ENCODE data around the gene IL31.

IL31 gene

GRCh38 chr12:122150127-122150681 is 23.8 kb downstream of the IL31 start:
- Mint-ChIP-seq H3K9me3 (no peaks in the 10 kb centered on the region), H3K27me3 (ENCODE audit: low read depth) (no peaks in the 10 kb centered on the region), H3K36me3 (ENCODE audit: low read depth) (no peaks in the 10 kb centered on the region), H3K27ac (no peak overlapping the region), H3K4me1 (ENCODE audit: low read depth) (no peaks in the 10 kb centered on the region), H3K4me3 (no peak overlapping the region)

DNA sequence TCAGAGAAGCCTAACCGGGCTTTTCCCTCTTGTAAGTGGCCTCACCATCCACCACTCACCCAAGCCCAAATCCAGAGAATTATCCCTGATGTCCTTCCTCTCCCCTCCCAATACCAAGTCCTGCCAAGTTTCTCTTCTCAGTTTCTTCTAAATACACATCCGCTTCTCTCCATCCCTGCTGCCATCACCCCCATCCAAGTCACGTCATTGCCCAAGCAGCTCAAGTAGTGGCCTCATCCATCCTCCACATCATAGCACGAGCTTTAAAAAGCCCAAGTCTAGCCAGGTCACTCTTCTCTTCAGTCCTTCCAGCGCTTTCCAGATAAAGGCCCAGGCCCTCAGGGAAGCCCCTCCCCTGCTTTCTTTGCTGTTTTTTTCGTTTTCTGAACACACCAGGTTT is 25.4 kb downstream of the IL31 start:
- Mint-ChIP-seq H3K4me3 (no peak overlapping the region), H3K36me3 (ENCODE audit: low read depth) (peaks cover 1% of the 10 kb centered on the region), H3K4me1 (ENCODE audit: low read depth) (no peaks in the 10 kb centered on the region), H3K27ac (no peak overlapping the region), H3K9me3 (no peaks in the 10 kb centered on the region), H3K27me3 (ENCODE audit: low read depth) (no peaks in the 10 kb centered on the region)

DNA sequence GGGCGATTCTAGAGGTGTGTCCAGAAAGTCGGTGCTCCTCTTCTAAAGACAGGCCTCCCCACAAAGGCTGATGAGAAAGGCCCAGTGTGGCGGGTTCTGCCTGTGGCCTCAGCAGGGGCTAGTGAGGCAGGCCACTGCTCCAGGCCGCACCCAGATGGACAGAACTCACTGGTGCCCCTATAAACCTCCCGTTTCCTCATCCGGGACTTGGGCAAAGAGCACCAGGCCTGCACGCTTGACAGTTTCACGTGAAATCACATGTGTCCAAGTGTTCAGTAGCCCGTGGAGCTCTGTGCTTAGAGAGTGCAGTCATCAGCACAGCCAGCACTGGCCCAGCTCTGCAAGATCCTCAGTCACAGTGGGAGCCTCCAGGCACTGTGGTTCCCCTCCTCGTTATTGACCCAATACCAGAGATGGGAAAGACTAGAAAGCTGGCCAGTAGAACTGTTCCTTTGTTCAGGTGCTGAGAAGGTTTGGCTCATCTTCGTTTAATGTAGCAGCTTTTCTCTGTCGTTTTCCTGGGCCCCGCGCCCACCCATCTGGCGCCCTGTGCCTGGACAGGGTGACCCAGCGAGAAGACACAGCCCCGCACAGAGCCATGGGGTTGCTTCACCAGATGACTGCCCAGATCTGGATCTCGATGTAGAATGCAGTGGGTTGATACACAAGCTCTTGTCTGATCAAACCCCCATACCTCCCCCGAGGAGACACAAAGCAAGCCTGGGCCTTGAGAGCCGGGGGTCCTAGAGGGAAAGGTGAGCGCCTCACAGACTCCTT is 26.3 kb downstream of the IL31 start:
- Mint-ChIP-seq H3K27me3 (ENCODE audit: low read depth) (no peaks in the 10 kb centered on the region), H3K9me3 (no peaks in the 10 kb centered on the region), H3K4me1 (ENCODE audit: low read depth) (no peaks in the 10 kb centered on the region), H3K36me3 (ENCODE audit: low read depth) (peaks cover 2% of the 10 kb centered on the region), H3K27ac (no peak overlapping the region), H3K4me3 (no peak overlapping the region)

DNA sequence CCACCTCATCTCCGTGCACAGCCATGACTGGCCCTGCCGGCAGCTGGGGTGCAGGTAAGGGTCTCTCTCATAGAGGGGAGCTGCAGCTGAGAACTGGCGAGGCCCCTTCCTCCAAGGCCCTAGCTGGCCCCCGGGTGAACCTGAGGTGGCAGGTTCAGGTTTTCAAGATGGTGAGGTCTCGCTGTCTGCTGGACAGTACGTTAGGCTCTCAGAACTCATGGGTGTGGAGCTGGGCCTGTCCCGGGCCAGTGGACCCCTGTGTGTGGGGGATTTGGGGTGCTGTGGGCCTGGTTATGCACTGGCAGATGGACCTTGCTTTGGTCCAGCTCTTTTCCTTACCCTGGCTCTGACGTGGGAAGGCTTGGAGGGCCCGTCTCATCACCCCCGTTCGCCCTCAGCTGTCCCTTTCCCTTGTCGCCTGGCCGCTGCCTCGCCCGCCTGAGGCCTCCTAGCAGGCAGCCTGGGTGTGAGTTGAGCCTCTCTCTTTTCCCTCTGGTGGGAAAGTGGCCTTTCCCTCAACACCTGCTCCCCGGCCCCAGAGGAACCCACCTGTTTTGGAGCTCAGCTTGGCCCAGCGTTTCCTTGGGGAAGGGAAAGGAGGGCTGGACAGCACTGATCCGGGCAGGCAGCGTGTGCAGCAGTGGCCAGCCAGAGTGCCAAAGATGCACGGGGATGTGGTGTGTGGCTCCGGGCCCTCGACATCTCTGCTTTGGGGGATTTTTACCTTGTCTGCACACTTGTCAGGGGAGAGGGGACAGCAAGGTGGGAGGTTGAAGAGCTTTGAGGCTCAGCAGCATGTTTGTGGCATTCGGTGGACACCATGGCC is 28.3 kb downstream of the IL31 start:
- H3K4me1 Mint-ChIP-seq (ENCODE audit: low read depth), result no peaks in the 10 kb centered on the region
- H3K36me3 Mint-ChIP-seq (ENCODE audit: low read depth), result peaks cover 4% of the 10 kb centered on the region
- no peaks in the 10 kb centered on the region for H3K27me3 Mint-ChIP-seq (ENCODE audit: low read depth)
- H3K9me3 Mint-ChIP-seq, result no peaks in the 10 kb centered on the region
- no peak overlapping the region for H3K27ac Mint-ChIP-seq
- H3K4me3 Mint-ChIP-seq, result no peak overlapping the region

DNA sequence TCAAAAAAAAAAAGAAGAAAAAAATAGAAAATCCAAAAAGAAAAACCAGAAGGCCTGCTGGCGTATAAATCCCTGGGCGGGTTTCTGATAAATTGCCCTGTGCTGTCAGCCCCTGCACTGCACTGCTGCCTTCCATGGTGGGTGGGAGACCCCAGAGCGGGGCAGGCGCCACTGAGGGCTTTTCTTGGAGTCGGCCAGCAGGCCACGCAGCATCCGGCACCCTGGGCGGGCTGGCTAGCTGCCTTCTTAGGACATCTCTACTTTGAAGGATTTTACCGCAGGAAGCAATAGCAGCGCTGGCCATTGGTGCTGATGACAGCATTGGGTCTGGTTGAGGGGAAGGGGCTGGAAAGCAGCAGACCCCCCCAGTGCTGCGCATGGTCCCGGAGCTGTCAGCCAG is 29.1 kb downstream of the IL31 start:
- H3K36me3 Mint-ChIP-seq (ENCODE audit: low read depth), result peaks cover 4% of the 10 kb centered on the region
- no peaks in the 10 kb centered on the region for H3K27me3 Mint-ChIP-seq (ENCODE audit: low read depth)
- H3K9me3 Mint-ChIP-seq, result no peaks in the 10 kb centered on the region
- no peak overlapping the region for H3K4me3 Mint-ChIP-seq
- no peak overlapping the region for H3K27ac Mint-ChIP-seq
- H3K4me1 Mint-ChIP-seq (ENCODE audit: low read depth), result no peaks in the 10 kb centered on the region

DNA sequence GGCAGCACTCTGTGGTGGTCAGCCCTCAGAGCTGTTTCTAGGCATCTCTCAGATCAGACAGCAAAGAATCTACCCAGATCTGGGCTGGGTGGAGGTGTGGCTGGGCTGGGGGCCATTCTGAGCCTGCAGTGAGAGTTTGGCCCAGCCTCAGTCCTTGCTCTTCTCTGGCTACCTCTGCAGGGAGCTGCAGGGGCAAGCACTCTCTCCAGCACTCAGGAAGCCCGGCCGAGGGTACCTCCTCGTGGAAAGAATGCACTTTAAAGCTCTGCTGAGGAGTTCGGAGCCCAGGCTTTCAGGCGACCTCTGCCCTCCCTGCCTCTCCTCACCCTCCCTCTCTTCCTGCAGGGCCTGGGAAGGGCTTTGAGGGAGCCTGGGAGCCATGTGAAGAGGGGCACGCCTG is 31.2 kb downstream of the IL31 start:
- Mint-ChIP-seq H3K9me3 (no peaks in the 10 kb centered on the region), H3K4me3 (no peak overlapping the region), H3K27me3 (ENCODE audit: low read depth) (no peaks in the 10 kb centered on the region), H3K4me1 (ENCODE audit: low read depth) (no peaks in the 10 kb centered on the region), H3K36me3 (ENCODE audit: low read depth) (peaks cover 6% of the 10 kb centered on the region), H3K27ac (no peak overlapping the region)

DNA sequence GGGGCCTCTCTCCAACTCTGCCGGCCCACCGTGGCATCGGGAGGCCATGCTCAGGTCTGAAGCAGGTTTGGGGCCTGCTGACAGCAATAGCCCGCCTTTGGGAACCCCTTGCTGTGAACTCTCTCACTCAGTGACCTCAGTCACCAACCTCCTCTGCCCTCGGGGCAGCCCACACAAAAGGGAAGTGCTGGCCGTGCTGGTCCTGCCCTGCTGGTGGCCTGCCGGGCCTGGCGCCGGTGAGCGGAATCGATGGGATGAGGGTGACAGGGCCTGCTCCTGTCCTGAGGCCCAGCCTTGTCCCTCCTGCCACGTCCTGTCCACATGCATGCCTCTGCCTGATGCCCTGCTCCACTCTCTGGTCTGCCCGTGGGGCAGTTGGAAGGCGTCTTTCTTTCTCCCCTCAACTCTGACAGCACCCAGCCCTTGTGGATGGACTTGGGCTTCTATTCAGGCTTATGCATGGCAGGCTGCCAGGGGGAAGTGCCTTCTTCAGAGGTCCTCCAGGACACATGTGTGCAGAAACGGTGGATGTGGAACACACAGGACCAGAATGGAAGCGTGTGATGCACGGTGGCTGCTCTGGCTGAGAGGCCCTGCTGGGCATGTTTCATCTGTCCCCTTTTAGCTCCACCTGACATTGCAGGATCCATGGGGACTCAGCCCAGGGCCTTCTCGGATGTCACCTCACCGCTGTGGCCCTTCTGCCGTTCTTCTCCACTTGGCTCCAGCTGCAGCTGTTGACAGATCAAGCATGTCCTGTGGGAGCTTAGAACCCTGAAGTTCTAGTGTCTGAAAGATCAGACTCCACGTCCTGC is 31.9 kb downstream of the IL31 start:
- H3K4me3 Mint-ChIP-seq, result no peak overlapping the region
- H3K36me3 Mint-ChIP-seq (ENCODE audit: low read depth), result peaks cover 6% of the 10 kb centered on the region
- H3K9me3 Mint-ChIP-seq, result no peaks in the 10 kb centered on the region

DNA sequence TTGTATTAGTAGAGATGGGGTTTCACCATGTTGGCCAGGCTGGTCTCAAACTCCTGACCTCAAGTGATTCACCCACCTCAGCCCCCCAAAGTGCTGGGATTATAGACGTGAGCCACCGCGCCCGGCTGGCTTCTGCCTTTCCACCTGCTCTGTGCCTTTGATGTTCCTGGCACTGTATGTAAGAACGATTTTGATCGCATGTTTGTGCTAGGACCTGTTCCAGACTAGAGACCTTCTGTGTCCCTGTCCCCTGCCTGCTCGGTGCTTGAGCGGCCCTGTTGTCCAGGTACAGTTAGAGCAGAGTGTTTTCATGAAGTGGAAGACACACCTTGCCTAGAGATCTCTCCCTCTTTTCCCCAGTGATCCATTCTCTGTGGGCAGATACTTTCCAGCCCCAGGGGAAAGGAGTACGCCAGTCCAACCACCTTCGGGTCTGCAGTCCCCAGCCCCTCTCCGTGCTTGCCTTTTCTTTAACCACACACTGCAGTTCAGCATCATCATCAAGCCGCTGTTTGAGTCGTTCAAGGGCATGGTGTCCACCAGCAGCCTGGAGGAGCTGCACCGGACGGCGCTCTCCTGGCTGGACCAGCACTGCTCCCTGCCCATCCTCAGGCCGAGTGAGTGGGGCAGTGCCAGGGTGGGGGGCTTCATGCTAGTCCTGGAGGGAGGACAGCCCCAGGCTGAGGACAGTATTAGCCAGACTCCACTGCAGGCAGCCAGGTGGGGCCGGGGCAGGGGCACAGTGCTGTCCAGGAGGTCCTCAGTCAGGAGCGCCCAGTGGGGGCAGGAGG is 33.4 kb downstream of the IL31 start:
- Mint-ChIP-seq H3K36me3 (ENCODE audit: low read depth) (peaks cover 8% of the 10 kb centered on the region), H3K4me3 (no peak overlapping the region), H3K27ac (no peak overlapping the region), H3K9me3 (no peaks in the 10 kb centered on the region), H3K4me1 (ENCODE audit: low read depth) (no peaks in the 10 kb centered on the region), H3K27me3 (ENCODE audit: low read depth) (no peaks in the 10 kb centered on the region)

More for the DNA sequence above, 31.9 kb downstream of the IL31 start:
- Mint-ChIP-seq H3K27me3 (ENCODE audit: low read depth) (no peaks in the 10 kb centered on the region), H3K4me1 (ENCODE audit: low read depth) (no peaks in the 10 kb centered on the region), H3K27ac (no peak overlapping the region)

DNA sequence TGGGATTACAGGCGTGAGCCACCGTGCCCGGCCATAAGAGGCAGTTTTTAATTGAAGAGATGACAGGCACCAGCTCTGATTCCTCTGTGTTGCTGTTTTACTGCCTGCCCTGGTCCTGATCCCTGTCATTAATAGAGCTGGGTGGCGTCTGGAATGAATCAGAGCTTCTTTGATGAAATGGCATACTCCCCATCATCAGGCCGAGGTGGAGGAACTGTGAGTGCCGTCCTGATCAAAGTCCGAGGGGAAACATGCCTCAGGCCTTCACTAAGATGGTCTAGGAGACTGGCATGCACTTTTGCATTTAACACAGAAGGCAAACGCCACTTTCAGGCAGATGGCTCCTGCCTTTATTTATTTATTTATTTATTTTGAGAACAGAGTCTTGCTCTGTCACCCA is 34.1 kb downstream of the IL31 start:
- H3K4me3 Mint-ChIP-seq, result no peak overlapping the region
- peaks cover 8% of the 10 kb centered on the region for H3K36me3 Mint-ChIP-seq (ENCODE audit: low read depth)

GRCh38 chr12:122139266-122139665 is 34.8 kb downstream of the IL31 start:
- peaks cover 8% of the 10 kb centered on the region for H3K36me3 Mint-ChIP-seq (ENCODE audit: low read depth)
- H3K9me3 Mint-ChIP-seq, result no peaks in the 10 kb centered on the region
- H3K4me1 Mint-ChIP-seq (ENCODE audit: low read depth), result no peaks in the 10 kb centered on the region
- no peak overlapping the region for H3K4me3 Mint-ChIP-seq
- H3K27me3 Mint-ChIP-seq (ENCODE audit: low read depth), result no peaks in the 10 kb centered on the region
- no peak overlapping the region for H3K27ac Mint-ChIP-seq

More for the DNA sequence above, 34.1 kb downstream of the IL31 start:
- no peaks in the 10 kb centered on the region for H3K4me1 Mint-ChIP-seq (ENCODE audit: low read depth)
- no peaks in the 10 kb centered on the region for H3K9me3 Mint-ChIP-seq
- H3K27me3 Mint-ChIP-seq (ENCODE audit: low read depth), result no peaks in the 10 kb centered on the region
- H3K27ac Mint-ChIP-seq, result no peak overlapping the region

DNA sequence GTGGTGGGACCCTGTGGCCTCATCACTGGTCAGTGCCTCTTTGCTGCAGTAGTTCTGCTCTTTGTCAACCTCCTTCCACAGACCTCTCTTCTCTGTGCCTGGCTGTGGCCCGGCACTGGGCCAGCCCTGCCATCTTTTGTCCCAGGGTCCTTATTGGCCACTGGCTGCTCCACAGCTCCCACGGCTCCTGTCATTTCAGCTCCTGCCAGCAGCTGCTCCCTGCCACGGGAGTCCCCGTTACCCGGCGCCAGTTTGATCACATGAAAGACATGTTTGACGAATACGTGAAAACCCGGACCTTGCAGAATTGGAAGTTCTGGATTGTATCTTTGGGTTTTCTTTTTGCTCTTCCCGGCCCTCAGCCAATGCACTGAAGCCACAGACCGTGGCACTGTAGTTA is 35.4 kb downstream of the IL31 start:
- Mint-ChIP-seq H3K27ac (no peak overlapping the region), H3K36me3 (ENCODE audit: low read depth) (peaks cover 11% of the 10 kb centered on the region)

DNA sequence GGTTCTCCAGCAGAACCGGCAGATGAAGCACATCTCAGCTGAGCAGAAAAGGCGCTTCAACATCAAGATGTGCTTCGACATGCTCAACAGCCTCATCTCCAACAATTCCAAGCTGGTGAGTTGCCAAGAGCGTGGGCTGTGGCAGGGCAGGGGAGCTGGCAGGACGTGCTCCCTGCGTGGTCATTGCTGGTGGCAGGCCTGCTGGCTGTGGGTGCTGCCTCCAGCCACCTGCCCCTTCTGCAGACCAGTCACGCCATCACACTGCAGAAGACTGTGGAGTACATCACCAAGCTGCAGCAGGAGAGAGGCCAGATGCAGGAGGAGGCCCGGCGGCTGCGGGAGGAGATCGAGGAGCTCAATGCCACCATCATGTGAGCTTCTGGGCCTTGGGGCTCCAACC is 35.8 kb downstream of the IL31 start:
- Mint-ChIP-seq H3K27ac (no peak overlapping the region), H3K27me3 (ENCODE audit: low read depth) (no peaks in the 10 kb centered on the region), H3K4me3 (no peak overlapping the region), H3K9me3 (no peaks in the 10 kb centered on the region), H3K4me1 (ENCODE audit: low read depth) (no peaks in the 10 kb centered on the region), H3K36me3 (ENCODE audit: low read depth) (peaks cover 10% of the 10 kb centered on the region)

More for the DNA sequence above, 35.4 kb downstream of the IL31 start:
- Mint-ChIP-seq H3K27me3 (ENCODE audit: low read depth) (no peaks in the 10 kb centered on the region), H3K9me3 (no peaks in the 10 kb centered on the region), H3K4me1 (ENCODE audit: low read depth) (no peaks in the 10 kb centered on the region), H3K4me3 (no peak overlapping the region)

GRCh38 chr12:122137681-122138080 is 36.3 kb downstream of the IL31 start:
- Mint-ChIP-seq H3K27ac (no peak overlapping the region), H3K36me3 (ENCODE audit: low read depth) (peaks cover 10% of the 10 kb centered on the region), H3K27me3 (ENCODE audit: low read depth) (no peaks in the 10 kb centered on the region), H3K9me3 (no peaks in the 10 kb centered on the region), H3K4me3 (no peak overlapping the region), H3K4me1 (ENCODE audit: low read depth) (no peaks in the 10 kb centered on the region)

GRCh38 chr12:122137229-122137628 is 36.8 kb downstream of the IL31 start:
- no peaks in the 10 kb centered on the region for H3K9me3 Mint-ChIP-seq
- no peaks in the 10 kb centered on the region for H3K27me3 Mint-ChIP-seq (ENCODE audit: low read depth)
- H3K4me1 Mint-ChIP-seq (ENCODE audit: low read depth), result no peaks in the 10 kb centered on the region
- H3K27ac Mint-ChIP-seq, result no peak overlapping the region
- H3K36me3 Mint-ChIP-seq (ENCODE audit: low read depth), result peaks cover 9% of the 10 kb centered on the region
- H3K4me3 Mint-ChIP-seq, result no peak overlapping the region

All from T-helper 1 cell treated with Interleukin-12 subunit alpha and Interleukin-12 subunit beta and Interleukin-4 antibody, amounts not matched to agents 30 μg/mL and 1 μg/mL, for 36 hours (primary cell).